Measurements from ENCODE around the gene PTRHD1.
"Not testable (repeated sequence)": the region's sequence is repeated elsewhere in the genome, so short reads cannot be mapped to it uniquely, and the experiment has no call there.

PTRHD1 gene

GRCh38 chr2:24809316-24810007, 16.3 kb upstream of the PTRHD1 start:
- no peak for TF ChIP-seq ELF4 (IDR thresholded peaks at IDR 0.05)
- TF ChIP-seq HDGF (IDR thresholded peaks at IDR 0.05; ENCODE audit: borderline replicate concordance): no peak
- no peak for TF ChIP-seq L3MBTL2 (conservative IDR thresholded peaks at IDR 0.05)
- TF ChIP-seq CTBP1 (IDR thresholded peaks at IDR 0.05; ENCODE audit: borderline replicate concordance): no peak
- TF ChIP-seq BHLHE40 (IDR thresholded peaks at IDR 0.05; ENCODE audit: borderline replicate concordance): no peak
- no peak for TF ChIP-seq SUZ12 (IDR thresholded peaks at IDR 0.05)
- no peak for TF ChIP-seq FOXM1 (IDR thresholded peaks at IDR 0.05; ENCODE audit: borderline replicate concordance)
- no peak for TF ChIP-seq SP1 (IDR thresholded peaks at IDR 0.05)
- TF ChIP-seq ARNT (IDR thresholded peaks at IDR 0.05): no peak
- no peak for TF ChIP-seq FOXA1 (IDR thresholded peaks at IDR 0.05)
- TF ChIP-seq ZNF384 (IDR thresholded peaks at IDR 0.05): no peak
- TF ChIP-seq FOXK2 (IDR thresholded peaks at IDR 0.05): no peak
- no peak for TF ChIP-seq TARDBP (IDR thresholded peaks at IDR 0.05)
- TF ChIP-seq LEF1 (IDR thresholded peaks at IDR 0.05; ENCODE audit: borderline replicate concordance): no peak
- ChIA-PET POLR2A (no interaction called here), CTCF (interaction anchor here (0.7 kb wide), 1 partner anchor 10 kb away, joined by 4 read pairs; no protein-coding TSS in a partner anchor)
- DNase-seq (ENCODE audit: extremely low spot score): no peak

- DNase-seq (ENCODE audit: extremely low spot score): no peak
- POLR2A ChIA-PET: no interaction called here
- CTCF ChIA-PET: no interaction called here
- TF ChIP-seq ARNT (IDR thresholded peaks at IDR 0.05) (no peak), FOXA1 (IDR thresholded peaks at IDR 0.05) (no peak), ZNF384 (IDR thresholded peaks at IDR 0.05) (no peak), SP1 (IDR thresholded peaks at IDR 0.05) (no peak), LEF1 (IDR thresholded peaks at IDR 0.05; ENCODE audit: borderline replicate concordance) (no peak), NFRKB (IDR thresholded peaks at IDR 0.05) (no peak)
- TF ChIP-seq, protein P1, sequence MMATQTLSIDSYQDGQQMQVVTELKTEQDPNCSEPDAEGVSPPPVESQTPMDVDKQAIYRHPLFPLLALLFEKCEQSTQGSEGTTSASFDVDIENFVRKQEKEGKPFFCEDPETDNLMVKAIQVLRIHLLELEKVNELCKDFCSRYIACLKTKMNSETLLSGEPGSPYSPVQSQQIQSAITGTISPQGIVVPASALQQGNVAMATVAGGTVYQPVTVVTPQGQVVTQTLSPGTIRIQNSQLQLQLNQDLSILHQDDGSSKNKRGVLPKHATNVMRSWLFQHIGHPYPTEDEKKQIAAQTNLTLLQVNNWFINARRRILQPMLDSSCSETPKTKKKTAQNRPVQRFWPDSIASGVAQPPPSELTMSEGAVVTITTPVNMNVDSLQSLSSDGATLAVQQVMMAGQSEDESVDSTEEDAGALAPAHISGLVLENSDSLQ (IDR thresholded peaks at IDR 0.05): no peak
These were observed 13.5 kb upstream of the PTRHD1 start for GRCh38 chr2:24806661-24807036.

- CTCF ChIA-PET, POLR2A ChIA-PET: not testable (repeated sequence)
These were observed 12.8 kb upstream of the PTRHD1 start for GRCh38 chr2:24805811-24806660.

GRCh38 chr2:24800487-24800886, 7.3 kb upstream of the PTRHD1 start:
- CTCF ChIA-PET; POLR2A ChIA-PET; DNase-seq (ENCODE audit: extremely low spot score): not testable (repeated sequence)

More at GRCh38 chr2:24805811-24806660, 12.8 kb upstream of the PTRHD1 start:
- DNase-seq (ENCODE audit: extremely low spot score): not testable (repeated sequence)

DNA sequence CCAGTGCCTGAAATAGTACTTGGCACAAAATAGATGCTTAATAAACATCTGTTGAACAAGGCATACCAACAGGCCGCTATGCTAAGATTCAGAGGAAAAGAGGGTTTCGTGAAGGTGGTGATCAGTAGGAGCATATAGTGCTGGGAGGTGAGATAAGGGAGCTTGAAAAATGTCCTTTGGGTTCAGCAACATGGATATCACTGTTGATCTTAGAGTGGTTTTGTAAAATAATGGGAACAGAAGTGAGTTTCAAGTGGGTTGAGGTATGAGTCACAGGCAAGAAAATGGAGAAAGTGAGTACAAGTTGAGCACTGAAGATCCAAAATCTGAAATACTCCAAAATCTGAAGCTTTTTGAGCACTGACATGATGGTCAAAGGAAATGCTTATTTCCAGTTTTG, 4.5 kb upstream of the PTRHD1 start:
- POLR2A ChIA-PET: no interaction called here
- TF ChIP-seq FOXA1 (IDR thresholded peaks at IDR 0.05) (no peak), TARDBP (IDR thresholded peaks at IDR 0.05) (no peak), L3MBTL2 (conservative IDR thresholded peaks at IDR 0.05) (no peak), BHLHE40 (IDR thresholded peaks at IDR 0.05; ENCODE audit: borderline replicate concordance) (no peak), CTBP1 (IDR thresholded peaks at IDR 0.05; ENCODE audit: borderline replicate concordance) (no peak), ELF4 (IDR thresholded peaks at IDR 0.05) (no peak), LEF1 (IDR thresholded peaks at IDR 0.05; ENCODE audit: borderline replicate concordance) (no peak), NFRKB (IDR thresholded peaks at IDR 0.05) (no peak), ARNT (IDR thresholded peaks at IDR 0.05) (no peak), SP1 (IDR thresholded peaks at IDR 0.05) (no peak), ZNF384 (IDR thresholded peaks at IDR 0.05) (no peak), FOXM1 (IDR thresholded peaks at IDR 0.05; ENCODE audit: borderline replicate concordance) (no peak), HDGF (IDR thresholded peaks at IDR 0.05; ENCODE audit: borderline replicate concordance) (no peak), SUZ12 (IDR thresholded peaks at IDR 0.05) (no peak), FOXK2 (IDR thresholded peaks at IDR 0.05) (no peak)
- TF ChIP-seq, protein P1 (IDR thresholded peaks at IDR 0.05): no peak
- no peak for DNase-seq (ENCODE audit: extremely low spot score)
- CTCF ChIA-PET: no interaction called here

GRCh38 chr2:24793761-24794435, 707 bp upstream of the PTRHD1 start:
- ChIA-PET POLR2A (interaction anchor here (0.7 to 1.2 kb wide), 4 partner anchors 10 to 1122 kb away, joined by 3 to 4 read pairs (median 3); no protein-coding TSS in a partner anchor), CTCF (no interaction called here)
- peak; percentile 27 for DNase-seq (ENCODE audit: extremely low spot score)
- TF ChIP-seq BHLHE40 (IDR thresholded peaks at IDR 0.05; ENCODE audit: borderline replicate concordance): no peak
- TF ChIP-seq FOXK2 (IDR thresholded peaks at IDR 0.05): no peak
- no peak for TF ChIP-seq L3MBTL2 (conservative IDR thresholded peaks at IDR 0.05)
- no peak for TF ChIP-seq LEF1 (IDR thresholded peaks at IDR 0.05; ENCODE audit: borderline replicate concordance)
- no peak for TF ChIP-seq FOXM1 (IDR thresholded peaks at IDR 0.05; ENCODE audit: borderline replicate concordance)
- no peak for TF ChIP-seq ELF4 (IDR thresholded peaks at IDR 0.05)
- TF ChIP-seq TARDBP (IDR thresholded peaks at IDR 0.05): no peak
- no peak for TF ChIP-seq SUZ12 (IDR thresholded peaks at IDR 0.05)
- no peak for TF ChIP-seq SP1 (IDR thresholded peaks at IDR 0.05)
- TF ChIP-seq NFRKB (IDR thresholded peaks at IDR 0.05): no peak
- TF ChIP-seq ARNT (IDR thresholded peaks at IDR 0.05): no peak
- no peak for TF ChIP-seq CTBP1 (IDR thresholded peaks at IDR 0.05; ENCODE audit: borderline replicate concordance)
- TF ChIP-seq FOXA1 (IDR thresholded peaks at IDR 0.05): no peak
- no peak for TF ChIP-seq HDGF (IDR thresholded peaks at IDR 0.05; ENCODE audit: borderline replicate concordance)
- no peak for TF ChIP-seq ZNF384 (IDR thresholded peaks at IDR 0.05)
- TF ChIP-seq, protein P1 (IDR thresholded peaks at IDR 0.05): no peak
